GM12878 (cell line): Measurements from ENCODE around the gene ATAD3A. TPM values are rescaled to one million over a fixed set of nuclear protein-coding genes. Genes with fewer than 3 reads are reported as not detected.

Source experiments
- ATAC-seq: fragments of 200-7000 bp; cut with Tn5 transposase; 3 replicates; pipeline ENCODE4 v1.9.1; 2020; ENCODE audit warnings: mild to moderate bottlenecking, moderate library complexity
- BruUV-seq: library from RNA; stranded (reverse); fragments of 400-500 nt; replicated peaks from 2 replicates; lab custom pipeline; 2021; lab: Mats Ljungman, UMichigan
- CTCF ChIA-PET: fragments of 300-600 bp; sonication (Branson Sonifier 250); formaldehyde crosslinking; extraction: SDS; loops from one replicate; lab custom pipeline; 2021; ENCODE audit warnings: inconsistent platforms; lab: Yijun Ruan, JAX
- POLR2A ChIA-PET: fragments of 350-600 bp; formaldehyde crosslinking; extraction: SDS; loops from one replicate; lab custom pipeline; 2021; ENCODE audit warnings: inconsistent platforms; lab: Charles Lee
- RAD21 ChIA-PET: fragments of 300-600 bp; sonication (Branson Sonifier 250); formaldehyde crosslinking; loops from one replicate; lab custom pipeline; 2023; ENCODE audit warnings: antibody characterized with exemption; ENCODE audit not compliant: unreplicated experiment; lab: Charles Lee
- SMC1A ChIA-PET: fragments of 300-600 bp; sonication (Branson Sonifier 250); formaldehyde crosslinking; loops from one replicate; lab custom pipeline; 2023; ENCODE audit not compliant: unreplicated experiment, uncharacterized antibody; lab: Charles Lee
- DNase-seq: peaks from one replicate; pipeline ENCODE4 v3.0.0-alpha.2; 2011; ENCODE audit warnings: low read depth, low spot score
- FAIRE-seq: peaks from 3 replicates; lab custom pipeline; 2011; peaks lifted over from hg19 to GRCh38; lab: Jason Lieb, UNC
- H2AFZ ChIP-seq: 2 replicates; pipeline ENCODE4 v1.6.0; 2011; ENCODE audit warnings: low read depth, low read length, control low read depth; ENCODE audit not compliant: control insufficient read depth
- H3K27ac ChIP-seq: 2 replicates; pipeline ENCODE4 v1.5.1; 2011; ENCODE audit warnings: control low read depth; ENCODE audit not compliant: control insufficient read depth, insufficient read depth
- H3K27me3 ChIP-seq, 2 experiments: replicated peaks in 1 of 2; 2 replicates each; pipeline versions ENCODE4 v1.6.0 to v1.6.1; 2011; ENCODE audit warnings: low read length in 1 of 2; ENCODE audit not compliant: control insufficient read depth in 2 of 2, insufficient read depth in 2 of 2
- H3K36me3 ChIP-seq, 2 experiments: 2 replicates each; pipeline ENCODE4 v1.5.1; 2011; ENCODE audit warnings: low read length in 1 of 2; ENCODE audit not compliant: control insufficient read depth in 2 of 2, insufficient read depth in 2 of 2
- H3K4me1 ChIP-seq: 2 replicates; pipeline ENCODE4 v1.6.1; 2011; ENCODE audit warnings: mild to moderate bottlenecking, low read length, moderate library complexity, mixed read lengths; ENCODE audit not compliant: control insufficient read depth, insufficient read depth
- H3K4me2 ChIP-seq: 2 replicates; pipeline ENCODE4 v1.6.0; 2011; ENCODE audit warnings: control low read depth; ENCODE audit not compliant: control insufficient read depth, insufficient read depth
- H3K4me3 ChIP-seq: fragments of 200-600 bp; sonication (generic); 2 replicates; pipeline ENCODE4 v1.5.1; 2016
- H3K79me2 ChIP-seq: 2 replicates; pipeline ENCODE4 v1.6.0; 2011; ENCODE audit warnings: low read length; ENCODE audit not compliant: control insufficient read depth, insufficient read depth
- H3K9ac ChIP-seq: 2 replicates; pipeline ENCODE4 v1.8.0; 2011; ENCODE audit warnings: low read length, control low read depth, mixed read lengths; ENCODE audit not compliant: control insufficient read depth, insufficient read depth
- H3K9me3 ChIP-seq: replicated peaks from 3 replicates; pipeline ENCODE4 v1.5.1; 2011; ENCODE audit warnings: mild to moderate bottlenecking, low read length; ENCODE audit not compliant: control insufficient read depth, insufficient read depth
- H4K20me1 ChIP-seq: 2 replicates; pipeline ENCODE4 v1.6.0; 2011; ENCODE audit not compliant: control insufficient read depth, insufficient read depth
- CHD2 ChIP-seq: IDR thresholded peaks from 2 replicates; pipeline ENCODE4 v1.6.1; 2011; ENCODE audit warnings: low read depth, low read length, improper control_type of control experiment, borderline replicate concordance
- CTCF ChIP-seq, 3 experiments: IDR thresholded peaks in 2 of 3; conservative IDR thresholded peaks in 1 of 3; 2 replicates each; pipeline ENCODE4 v1.5.1; 2011; ENCODE audit warnings: low read depth in 3 of 3, low read length in 3 of 3, mild to moderate bottlenecking in 3 of 3, control low read depth in 2 of 3, moderate library complexity in 2 of 3, inconsistent platforms in 1 of 3, mixed read lengths in 1 of 3; ENCODE audit not compliant: control insufficient read depth in 2 of 3, insufficient read depth in 1 of 3; ENCODE audit errors: extremely low read depth in 1 of 3
- JUNB ChIP-seq: IDR thresholded peaks from 2 replicates; pipeline ENCODE4 v1.6.1; 2016; ENCODE audit warnings: antibody characterized with exemption, mild to moderate bottlenecking
- PAX5 ChIP-seq: IDR thresholded peaks from 2 replicates; pipeline ENCODE4 v1.6.1; 2011; ENCODE audit warnings: low read depth, low read length, borderline replicate concordance
- SP1 ChIP-seq: IDR thresholded peaks from one replicate; pipeline ENCODE4 v1.6.1; 2011; ENCODE audit warnings: low read depth, low read length
- WGBS: methylation state at CpG from one replicate; pipeline ENCODE4 v1.1.6; 2016; ENCODE audit warnings: low lambda C conversion rate; ENCODE audit not compliant: insufficient replicate concordance, insufficient coverage; ENCODE audit errors: missing lambda C conversion rate; 5-methylcytosine and 5-hydroxymethylcytosine counted together
- in situ Hi-C: fragments of 300-500 bp; cut with MboI; formaldehyde crosslinking; loops from 9 replicates; pipeline ENCODE4 v1.14.3; 2018; ENCODE audit warnings: mixed read lengths
- intact Hi-C: fragments of 100-400 bp; cut with micrococcal nuclease; formaldehyde crosslinking; loops from one replicate; pipeline ENCODE4 v1.14.2; 2022; ENCODE audit not compliant: unreplicated experiment
- polyA plus RNA-seq, 11 experiments: library from polyadenylated mRNA; depleted of rRNA in 4 of 11; unstranded in 6 of 11; stranded (reverse) in 5 of 11; fragments of >200 nt; fragmentation: Nextera tagmentation in 4 of 11; fragmentation: Illumina TruSeq in 1 of 11; extraction: Ambion mirVana in 4 of 11; extraction: Trizol in 1 of 11; gene quantifications; 1 replicate in 1 of 11; 2 replicates in 10 of 11; pipeline versions ENCODE4 v1.2.1 to v1.2.3, GENCODE V29; 2011 to 2016; ENCODE audit warnings: inconsistent platforms in 2 of 11, missing spikeins in 2 of 11, low read depth in 1 of 11
- total RNA-seq, 4 experiments: library from RNA; depleted of rRNA in 3 of 4; stranded (reverse); fragments of >200 nt in 3 of 4; fragmentation: Illumina TruSeq in 1 of 4; extraction: Trizol in 1 of 4; gene quantifications; 2 replicates each; pipeline versions ENCODE4 v1.2.1 to v1.2.3, GENCODE V29; 2013 to 2021

ATAD3A gene
- total and polyA plus RNA-seq, 10 of the 15 experiments (the other 5 are each of a cell fraction or from before 2014, with no cell fraction given): 0.05 to 93.5 (median 38.9) TPM

DNA sequence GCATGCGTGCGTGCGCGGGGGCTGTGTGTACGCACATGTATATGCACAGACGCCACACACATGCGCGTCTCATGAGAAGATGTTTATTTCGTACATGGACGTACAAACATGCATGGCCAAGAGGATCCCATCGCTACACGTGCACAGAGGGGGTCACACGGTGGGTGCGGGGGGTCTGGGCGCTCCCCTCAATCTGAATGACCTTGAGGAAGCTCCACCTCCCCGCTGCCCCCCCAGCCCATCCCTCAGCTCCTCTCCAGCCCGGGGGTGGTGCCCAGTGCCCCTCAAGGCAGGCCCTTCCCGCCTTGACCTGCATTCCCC is 27.0 kb downstream of the ATAD3A start (continued):
- TF ChIP-seq CHD2 (no peak), JUNB (no peak), SP1 (no peak)
- TF ChIP-seq, all 136 proteins: peak for 0

GRCh38 chr1:1539310-1540089 is 27.5 kb downstream of the ATAD3A start:
- TF ChIP-seq CTCF (IDR thresholded peaks at IDR 0.05 in 2 of 3, conservative IDR thresholded peaks at IDR 0.05 in 1 of 3; ENCODE audit: control insufficient read depth in 2 of 3, extremely low read depth in 1 of 3, insufficient read depth in 1 of 3, low read depth in 3 of 3, low read length in 3 of 3) (no peak), PAX5 (0 out of 2 replicates have a peak, but pooled peaks have one; percentile 26)
- intact Hi-C loops (no loop called here), in situ Hi-C loops (no loop called here)
- ChIA-PET RAD21 (no interaction called here), CTCF (no interaction called here), POLR2A (no interaction called here), SMC1A (no interaction called here)
- Histone ChIP-seq H3K36me3 (no peaks in the 10 kb centered on the region; a peak in 2 of 4 replicates), H2AFZ (no peak overlapping the region), H3K79me2 (no peaks in the 10 kb centered on the region), H3K9ac (no peak overlapping the region), H3K27me3 (no peaks in the 10 kb centered on the region), H3K27ac (no peak overlapping the region), H4K20me1 (no peaks in the 10 kb centered on the region), H3K4me3 (no peak overlapping the region), H3K4me1 (no peaks in the 10 kb centered on the region), H3K9me3 (no peaks in the 10 kb centered on the region), H3K4me2 (no peak overlapping the region)
- no peak for DNase-seq
- ATAC-seq: no peak
- FAIRE-seq: no peak
- no TSS peak for BruUV-seq
- WGBS: 23% methylated on average over 25 of the region's 66 CpGs
